WTC11 (cell line): ENCODE measurements around the gene TMEM63B. TPM values are rescaled to one million over a fixed set of nuclear protein-coding genes. Genes with fewer than 3 reads are reported as not detected.

Experiments used
- ATAC-seq: fragments of 200-7000 bp; cut with Tn5 transposase; 2 replicates; pipeline ENCODE4 v1.10.0; 2021; ENCODE audit warnings: mild to moderate bottlenecking, moderate library complexity
- CTCF ChIA-PET: fragments of 300-600 bp; sonication (Branson Sonifier 250); formaldehyde crosslinking; loops from one replicate; lab custom pipeline; 2021; ENCODE audit warnings: antibody characterized with exemption; lab: Charles Lee
- POLR2A ChIA-PET: fragments of 350-600 bp; sonication (Branson Sonifier 250); formaldehyde crosslinking; loops from one replicate; lab custom pipeline; 2021; ENCODE audit warnings: antibody characterized with exemption; lab: Charles Lee
- DNase-seq: peaks from one replicate; pipeline ENCODE4 v3.0.0; 2021; ENCODE audit warnings: low spot score
- H3K27ac Mint-ChIP-seq: 2 replicates; pipeline ENCODE4 v1.8.0; 2021; ENCODE audit warnings: mixed read lengths
- H3K27me3 Mint-ChIP-seq: 2 replicates; pipeline ENCODE4 v1.8.0; 2021; ENCODE audit warnings: low read depth, mild to moderate bottlenecking, moderate library complexity, mixed read lengths
- H3K36me3 Mint-ChIP-seq: 2 replicates; pipeline ENCODE4 v1.8.0; 2021; ENCODE audit warnings: mixed read lengths
- H3K4me1 Mint-ChIP-seq: 2 replicates; pipeline ENCODE4 v1.8.0; 2022; ENCODE audit warnings: mixed read lengths
- H3K4me3 Mint-ChIP-seq: 2 replicates; pipeline ENCODE4 v1.8.0; 2021; ENCODE audit warnings: mild to moderate bottlenecking, moderate library complexity, mixed read lengths
- H3K9me3 Mint-ChIP-seq: 2 replicates; pipeline ENCODE4 v1.8.0; 2021; ENCODE audit warnings: mixed read lengths
- CBFB ChIP-seq: sonication (generic); formaldehyde crosslinking; IDR thresholded peaks from 2 replicates; pipeline ENCODE4 v1.8.1; 2022; ENCODE audit warnings: mild to moderate bottlenecking, low read depth, missing genetic modification reagents
- CREB1 ChIP-seq: sonication (generic); formaldehyde crosslinking; IDR thresholded peaks from 2 replicates; pipeline ENCODE4 v1.8.0; 2023; ENCODE audit warnings: mild to moderate bottlenecking, missing genetic modification reagents
- CTCF ChIP-seq: fragments of 200-600 bp; IDR thresholded peaks from 2 replicates; pipeline ENCODE4 v1.8.0; 2022; ENCODE audit warnings: antibody characterized with exemption
- ERG ChIP-seq: fragments of 250-450 bp; sonication (Bioruptor Pico); IDR thresholded peaks from 2 replicates; pipeline ENCODE4 v1.8.0; 2021; ENCODE audit warnings: mild to moderate bottlenecking
- ESRRA ChIP-seq: sonication (generic); formaldehyde crosslinking; IDR thresholded peaks from 2 replicates; pipeline ENCODE4 v1.8.1; 2022; ENCODE audit warnings: mild to moderate bottlenecking, missing genetic modification reagents, borderline replicate concordance
- HMGA2 ChIP-seq: fragments of 250-450 bp; sonication (Bioruptor Pico); IDR thresholded peaks from 2 replicates; pipeline ENCODE4 v1.4.0; 2021; ENCODE audit warnings: mild to moderate bottlenecking, moderate library complexity
- IRF2 ChIP-seq: sonication (generic); formaldehyde crosslinking; IDR thresholded peaks from 2 replicates; pipeline ENCODE4 v1.8.0; 2022; ENCODE audit warnings: low read depth, missing genetic modification reagents, borderline replicate concordance
- KAT7 ChIP-seq: sonication (generic); formaldehyde crosslinking; IDR thresholded peaks from 2 replicates; pipeline ENCODE4 v1.8.1; 2023; ENCODE audit warnings: missing genetic modification reagents, mild to moderate bottlenecking, borderline replicate concordance
- OVOL2 ChIP-seq: fragments of 250-450 bp; sonication (Bioruptor Pico); IDR thresholded peaks from 2 replicates; pipeline ENCODE4 v1.9.0; 2021; ENCODE audit warnings: mild to moderate bottlenecking, borderline replicate concordance
- PRRX2 ChIP-seq: fragments of 250-450 bp; sonication (Bioruptor Pico); IDR thresholded peaks from 2 replicates; pipeline ENCODE4 v1.8.0; 2021; ENCODE audit warnings: mild to moderate bottlenecking
- STAT6 ChIP-seq: sonication (generic); formaldehyde crosslinking; conservative IDR thresholded peaks from 2 replicates; pipeline ENCODE4 v1.8.1; 2023; ENCODE audit warnings: mild to moderate bottlenecking, low read depth, missing genetic modification reagents, moderate library complexity
- ZBTB43 ChIP-seq: sonication (generic); formaldehyde crosslinking; IDR thresholded peaks from 2 replicates; pipeline ENCODE4 v1.8.1; 2023; ENCODE audit warnings: mild to moderate bottlenecking, missing genetic modification reagents
- ZNF232 ChIP-seq: sonication (generic); formaldehyde crosslinking; IDR thresholded peaks from 2 replicates; pipeline ENCODE4 v1.8.0; 2022; ENCODE audit warnings: mild to moderate bottlenecking, missing genetic modification reagents
- ZNF281 ChIP-seq: sonication (generic); formaldehyde crosslinking; IDR thresholded peaks from 2 replicates; pipeline ENCODE4 v1.8.0; 2023; ENCODE audit warnings: mild to moderate bottlenecking, missing genetic modification reagents
- ZNF423 ChIP-seq: fragments of 250-450 bp; sonication (Bioruptor Pico); IDR thresholded peaks from 2 replicates; pipeline ENCODE4 v2.1.2; 2022; ENCODE audit warnings: mild to moderate bottlenecking, moderate library complexity
- total RNA-seq: library from RNA; stranded (reverse); gene quantifications from 3 replicates; pipeline ENCODE4 v1.2.3, GENCODE V29; 2021

TMEM63B gene
- total RNA-seq, 1 experiment from 2014 or later: 72.8 TPM

- no peak for TF ChIP-seq ZNF281
- no peak for TF ChIP-seq KAT7 (CRISPR knock-in tag)
- no peak for TF ChIP-seq OVOL2 (CRISPR knock-in tag)
- TF ChIP-seq IRF2: no peak
- no peak for TF ChIP-seq HMGA2 (CRISPR knock-in tag)
- no peak for TF ChIP-seq CBFB (CRISPR knock-in tag)
- TF ChIP-seq, all 79 proteins: peak for 0
These were observed 38.8 kb downstream of the TMEM63B start (continued) for GRCh38 chr6:44166116-44166515.

- H3K4me3 Mint-ChIP-seq: peak overlapping the region; percentile 49
These were observed 39.3 kb downstream of the TMEM63B start for GRCh38 chr6:44166591-44167184.

More at GRCh38 chr6:44166591-44167184, 39.3 kb downstream of the TMEM63B start:
- H3K36me3 Mint-ChIP-seq: peaks cover 4% of the 10 kb centered on the region; the same call in 1 of the 2 replicates
- TF ChIP-seq ERG (CRISPR knock-in tag) (no peak), ZNF232 (CRISPR knock-in tag) (no peak), ZBTB43 (CRISPR knock-in tag) (no peak), ESRRA (no peak), PRRX2 (CRISPR knock-in tag) (no peak), CREB1 (CRISPR knock-in tag) (no peak), CTCF (no peak), STAT6 (no peak), ZNF423 (CRISPR knock-in tag) (no peak)
- TF ChIP-seq, all 79 proteins: peak for 0
- peaks cover 8% of the 10 kb centered on the region for H3K9me3 Mint-ChIP-seq
- ChIA-PET POLR2A (no interaction called here), CTCF (interaction anchor here (0.9 to 2.0 kb wide), 7 partner anchors 10 to 89 kb away, joined by 3 to 8 read pairs (median 4); partner anchors contain the start of gene HSP90AB1)
- DNase-seq (peak; percentile 39), ATAC-seq (peak; percentile 89)
- peak overlapping the region; percentile 84 for H3K27ac Mint-ChIP-seq
- peaks cover 5% of the 10 kb centered on the region; the same call in 1 of the 2 replicates for H3K27me3 Mint-ChIP-seq
- peaks cover 42% of the 10 kb centered on the region for H3K4me1 Mint-ChIP-seq
